IPS DF 4.7 (cell line): ENCODE results near the gene RBP7.
"Not testable (repeated sequence)": the region's sequence is repeated elsewhere in the genome, so short reads cannot be mapped to it uniquely, and the experiment has no call there.

Experiments used
- DNase-seq: peaks from one replicate; pipeline ENCODE4 v3.0.0-alpha.2; 2013; ENCODE audit warnings: low spot score; ENCODE audit errors: extremely low read depth

The RBP7 gene

DNA sequence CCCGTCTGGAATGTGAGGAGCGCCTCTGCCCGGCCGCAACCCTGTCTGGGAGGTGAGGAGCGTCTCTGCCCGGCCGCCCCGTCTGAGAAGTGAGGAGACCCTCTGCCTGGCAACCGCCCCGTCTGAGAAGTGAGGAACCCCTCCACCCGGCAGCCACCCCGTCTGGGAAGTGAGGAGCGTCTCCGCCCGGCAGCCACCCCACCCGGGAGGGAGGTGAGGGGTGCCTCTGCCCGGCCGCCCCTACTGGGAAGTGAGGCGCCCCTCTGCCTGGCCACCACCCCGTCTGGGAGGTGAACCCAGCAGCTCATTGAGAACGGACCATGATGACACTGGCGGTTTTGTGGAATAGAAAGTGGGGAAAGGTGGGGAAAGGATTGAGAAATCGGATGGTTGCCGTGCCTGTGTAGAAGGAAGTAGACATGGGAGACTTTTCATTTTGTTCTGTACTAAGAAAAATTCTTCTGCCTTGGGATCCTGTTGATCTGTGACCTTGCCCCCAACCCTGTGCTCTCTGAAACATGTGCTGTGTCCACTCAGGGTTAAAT, 32.0 kb downstream of the RBP7 start:
- not testable (repeated sequence) for DNase-seq

DNA sequence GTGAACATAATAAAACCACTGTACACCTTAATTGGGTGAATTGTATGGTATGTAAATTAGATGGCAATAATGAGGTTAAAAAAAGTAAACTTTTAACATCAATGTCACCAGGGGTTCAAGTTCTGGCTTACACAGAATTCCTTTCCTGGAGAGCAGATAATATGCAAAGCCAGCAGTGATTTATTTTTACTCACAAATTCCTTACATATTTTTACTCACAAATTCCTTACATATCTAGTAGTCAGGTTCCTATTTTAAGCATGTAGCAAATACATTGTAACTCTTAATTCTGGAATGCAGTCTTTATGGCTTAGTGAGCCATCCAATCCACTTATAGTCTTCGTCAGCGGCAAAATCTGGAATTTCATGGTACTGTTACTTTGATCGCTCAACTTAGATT, 34.4 kb downstream of the RBP7 start:
- DNase-seq, result no peak

DNA sequence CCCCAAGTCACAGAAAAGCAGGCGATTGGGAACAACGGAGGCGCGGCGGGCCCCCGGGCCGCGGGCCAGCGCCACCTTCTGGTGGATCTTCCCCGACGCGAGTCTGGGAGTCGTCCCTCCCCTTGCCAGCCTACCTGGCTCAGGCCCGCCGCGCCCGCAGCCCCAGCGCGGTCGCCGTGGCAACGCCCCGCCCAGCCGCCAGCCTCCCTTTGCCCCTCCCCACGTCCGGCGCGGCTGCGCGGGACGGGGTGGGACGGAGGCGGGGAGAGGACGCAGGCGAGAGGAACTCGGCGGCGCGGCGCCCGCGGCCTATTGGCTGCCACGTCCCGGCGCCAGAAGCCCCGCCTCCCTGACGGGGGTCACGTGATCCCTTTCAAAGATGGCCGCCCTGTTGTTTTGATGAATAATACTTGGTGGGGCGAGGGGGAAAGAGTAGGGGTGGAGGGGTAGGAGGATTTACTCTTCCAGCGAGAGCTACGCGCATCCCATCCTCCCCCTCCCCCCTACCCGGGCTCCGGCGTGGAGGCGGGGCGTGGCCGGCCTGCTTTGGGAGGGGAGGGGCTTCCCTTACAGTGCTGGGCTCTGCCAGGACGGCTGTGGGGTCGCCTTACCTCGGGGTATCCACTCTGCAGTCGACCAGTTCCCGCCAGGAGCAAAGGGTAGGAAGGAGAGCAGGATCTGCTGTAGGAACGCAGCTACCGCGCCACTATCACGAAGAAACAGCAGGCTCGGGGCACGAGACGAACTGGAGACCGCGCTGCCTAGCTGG, 35.7 kb downstream of the RBP7 start, which contains the start of gene UBE4B:
TSS of gene UBE4B (plus strand) at position 369 of the 769 bp plus-strand sequence. CDS start 713 bp downstream, outside the sequence.
- peak; percentile 83 for DNase-seq

DNA sequence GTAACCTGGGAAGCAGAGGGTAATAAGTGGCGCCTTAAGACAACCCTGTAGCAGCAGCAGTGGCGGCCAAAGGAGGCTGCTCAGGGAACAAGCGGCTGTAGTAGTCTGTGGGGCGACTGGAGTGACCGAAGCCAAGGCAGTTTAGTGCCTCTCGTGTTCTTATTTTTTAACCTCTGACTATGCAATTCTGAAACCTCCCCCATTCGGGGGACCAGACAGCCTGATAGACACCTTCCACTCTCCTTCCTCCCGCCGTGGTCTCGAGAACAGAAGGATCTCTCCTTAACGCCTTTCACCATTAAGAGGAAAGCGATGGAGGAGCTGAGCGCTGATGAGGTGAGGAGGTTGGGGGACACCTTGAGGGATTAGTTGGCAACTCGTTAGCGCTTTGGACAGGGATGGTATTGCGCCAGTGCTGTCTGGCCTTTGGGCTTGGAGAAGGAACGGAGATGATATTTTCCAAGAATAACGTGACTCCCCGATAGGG, 36.4 kb downstream of the RBP7 start:
- no peak for DNase-seq

DNA sequence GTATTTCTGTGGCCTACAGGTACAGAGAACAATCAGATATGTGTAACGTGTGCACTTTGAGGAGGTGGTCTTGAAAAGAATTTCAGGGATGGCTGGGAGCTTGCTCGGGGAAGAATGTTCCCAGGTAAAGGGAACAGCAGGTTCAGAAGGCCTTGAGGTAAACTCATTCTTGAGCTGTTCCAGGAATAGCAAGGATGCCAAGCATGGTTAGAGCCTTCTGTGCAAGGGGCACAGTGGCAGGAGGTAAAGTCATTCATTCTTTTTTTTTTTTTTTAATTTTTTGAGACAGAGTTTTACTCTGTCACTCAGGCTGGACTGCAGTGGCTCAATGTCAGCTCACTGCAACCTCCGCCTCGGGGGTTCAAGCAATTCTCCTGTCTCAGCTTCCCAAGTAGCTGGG, 45.7 kb downstream of the RBP7 start:
- DNase-seq, result no peak

DNA sequence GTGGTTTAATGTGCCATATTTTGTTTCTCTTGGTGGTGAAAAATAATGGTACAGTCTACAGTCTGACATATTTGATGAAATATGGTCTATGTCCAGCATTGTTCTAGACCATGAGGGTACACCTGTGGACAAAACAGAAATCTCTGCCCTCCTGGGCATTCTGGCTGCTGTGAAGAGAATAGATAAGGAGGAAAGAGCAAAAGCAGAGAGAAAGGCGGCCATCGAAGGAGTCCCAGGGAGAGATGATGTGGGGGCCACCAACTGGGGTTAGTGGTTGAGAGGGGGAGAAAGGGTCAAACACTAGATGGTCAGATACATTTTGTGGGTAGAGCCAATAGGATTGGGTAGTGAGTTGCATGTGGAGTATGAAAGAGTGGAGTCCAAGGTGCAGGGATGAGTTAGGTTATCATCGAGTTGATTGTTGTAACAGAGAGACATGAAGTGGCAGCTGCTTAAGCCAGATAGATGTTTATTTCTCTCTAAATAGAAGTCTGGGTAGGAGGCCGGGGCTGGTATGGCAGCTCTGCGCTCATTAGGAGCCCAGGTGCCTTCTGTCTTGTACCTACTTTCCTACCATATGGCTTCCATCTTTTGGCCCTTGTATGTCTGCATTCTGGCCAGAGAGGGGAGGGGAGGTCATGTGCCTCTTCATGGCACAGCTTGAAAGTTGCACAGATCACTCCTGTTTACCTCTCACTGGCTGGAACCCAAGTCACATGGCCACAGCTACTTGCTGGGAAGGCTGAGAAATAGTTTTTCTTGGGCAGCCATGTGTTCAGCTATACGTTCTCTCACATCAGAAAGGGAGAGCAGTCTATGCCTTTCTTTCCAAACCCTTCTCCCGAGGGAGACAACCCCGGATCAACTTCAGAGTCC, 48.7 kb downstream of the RBP7 start:
- DNase-seq, result no peak

DNA sequence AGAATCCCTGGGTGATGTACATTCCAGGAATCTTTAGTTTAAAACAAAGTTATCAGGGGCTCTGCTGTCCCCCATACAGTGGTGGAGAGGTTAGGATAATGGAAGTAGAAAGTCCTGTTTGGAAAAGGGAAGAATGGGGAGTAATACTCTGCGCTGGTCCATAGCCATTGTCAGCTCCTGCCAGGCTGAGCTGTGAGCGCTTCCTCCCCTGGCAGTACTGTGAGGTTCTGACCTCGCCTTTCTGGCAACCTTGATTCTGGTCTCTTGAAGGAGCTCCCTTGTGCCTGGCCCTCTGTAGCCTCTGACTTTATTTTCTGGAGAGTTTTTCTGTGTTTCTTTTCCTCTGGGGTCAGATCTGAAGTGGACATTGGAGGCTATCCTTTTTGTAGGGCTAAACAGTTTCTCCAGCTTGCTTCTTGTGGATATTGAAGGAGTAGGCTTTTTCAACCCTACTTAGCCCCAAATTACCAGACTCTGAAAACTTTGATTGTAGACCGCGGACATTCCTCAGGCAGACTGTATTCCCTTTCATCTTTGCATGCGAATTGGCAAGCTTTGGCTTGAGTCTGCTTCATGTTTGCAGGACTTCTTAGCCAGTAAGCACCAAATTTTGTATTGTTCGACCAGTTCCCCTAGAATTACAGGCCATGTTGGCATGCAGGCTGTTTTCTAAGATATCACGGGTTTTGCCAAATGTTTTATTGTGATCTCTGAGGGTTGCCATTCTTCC, 49.5 kb downstream of the RBP7 start:
- no peak for DNase-seq

DNA sequence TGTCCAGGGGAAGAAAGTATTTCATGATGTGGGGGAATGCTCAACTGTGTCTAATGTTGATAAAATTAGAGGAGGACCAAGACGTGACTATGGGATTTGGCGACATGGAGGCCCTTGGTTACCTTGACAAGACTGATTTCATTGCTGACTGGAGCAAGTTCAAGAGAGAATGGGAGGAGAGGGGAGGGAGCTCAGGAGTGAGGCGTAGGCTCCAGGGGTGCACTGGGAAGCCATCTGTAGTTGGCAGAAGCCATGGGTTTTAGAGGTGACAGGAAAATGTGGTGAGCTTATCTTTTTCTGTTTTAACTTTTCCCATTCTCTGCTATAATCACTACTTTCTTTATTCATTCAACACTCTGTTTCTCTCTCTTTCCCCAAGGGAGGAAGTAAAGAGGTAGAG, 51.6 kb downstream of the RBP7 start:
- DNase-seq, result no peak

DNA sequence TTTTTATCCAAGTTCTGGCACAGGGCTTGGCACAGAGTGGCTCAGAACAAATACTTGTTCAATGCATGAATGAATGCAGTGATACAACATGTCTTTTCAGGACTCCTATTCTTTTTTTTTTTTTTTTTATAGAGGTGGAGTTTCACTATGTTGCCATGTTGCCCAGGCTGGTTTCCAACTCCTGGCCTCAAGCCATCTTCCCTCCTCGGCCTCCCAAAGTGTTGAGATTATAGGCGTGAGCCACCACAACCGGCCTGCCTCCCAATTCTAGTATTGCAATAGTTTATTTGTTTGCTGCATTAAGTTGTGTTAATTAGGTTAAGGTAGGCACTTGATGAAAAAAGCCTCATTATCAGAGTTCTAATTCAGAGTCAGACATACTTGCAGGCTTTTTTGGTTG, 53.6 kb downstream of the RBP7 start:
- DNase-seq, result no peak

DNA sequence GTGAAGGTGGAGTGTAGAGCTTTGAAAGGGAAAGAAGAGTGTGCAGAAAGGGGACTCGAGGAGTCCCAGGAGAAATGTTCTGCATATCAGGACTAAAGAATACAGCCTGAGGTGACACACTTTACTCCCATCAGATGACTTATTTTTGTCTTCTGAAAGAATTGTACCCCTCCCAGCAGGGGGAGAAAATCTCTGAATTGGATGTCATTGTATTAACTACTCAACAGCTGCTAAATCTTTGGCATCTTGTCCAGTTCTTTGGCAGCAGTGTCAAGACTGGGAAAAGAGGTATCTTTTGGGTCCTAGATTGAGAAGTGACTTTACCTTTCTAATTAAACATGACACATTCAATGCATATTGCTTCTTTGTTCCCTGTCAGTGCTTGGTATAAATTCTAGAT, 54.6 kb downstream of the RBP7 start:
- no peak for DNase-seq

DNA sequence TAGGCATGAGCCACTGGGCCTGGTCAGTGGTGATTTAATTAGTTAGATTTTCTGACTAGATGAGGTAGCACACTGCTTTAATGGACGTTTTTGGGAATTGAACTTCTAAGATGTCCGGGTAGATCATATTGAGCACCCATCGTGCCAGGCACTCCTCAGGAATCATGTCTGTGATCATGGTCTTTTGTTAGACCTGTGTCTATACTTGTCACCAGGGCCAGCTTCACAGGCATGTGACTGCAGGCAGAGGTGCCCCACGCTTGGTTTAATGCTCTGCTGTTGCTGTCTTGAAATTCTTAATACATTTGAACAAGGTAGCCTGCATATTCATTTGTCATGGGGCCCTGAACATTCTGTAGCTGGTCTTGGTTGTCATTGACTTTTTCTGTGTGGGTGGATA, 55.3 kb downstream of the RBP7 start:
- DNase-seq, result no peak

DNA sequence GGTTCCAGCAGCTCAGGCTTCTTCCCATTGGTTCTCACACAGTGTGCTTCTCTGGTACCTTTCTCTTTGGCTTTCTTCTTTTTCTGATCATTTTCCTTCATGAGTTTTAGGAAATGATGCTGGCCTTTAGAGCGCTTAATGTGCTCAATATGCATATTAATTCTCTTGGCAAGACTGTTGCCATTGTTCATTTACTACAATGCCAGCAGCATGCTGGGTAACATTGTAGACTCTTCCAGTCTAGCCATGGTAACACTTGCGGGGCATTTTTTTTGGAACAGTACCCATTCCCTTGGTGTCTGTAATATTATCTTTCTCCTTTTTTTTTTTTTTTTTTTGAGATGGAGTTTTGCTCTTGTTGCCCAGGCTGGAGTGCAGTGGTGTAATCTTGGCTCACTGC, 57.4 kb downstream of the RBP7 start:
- no peak for DNase-seq

DNA sequence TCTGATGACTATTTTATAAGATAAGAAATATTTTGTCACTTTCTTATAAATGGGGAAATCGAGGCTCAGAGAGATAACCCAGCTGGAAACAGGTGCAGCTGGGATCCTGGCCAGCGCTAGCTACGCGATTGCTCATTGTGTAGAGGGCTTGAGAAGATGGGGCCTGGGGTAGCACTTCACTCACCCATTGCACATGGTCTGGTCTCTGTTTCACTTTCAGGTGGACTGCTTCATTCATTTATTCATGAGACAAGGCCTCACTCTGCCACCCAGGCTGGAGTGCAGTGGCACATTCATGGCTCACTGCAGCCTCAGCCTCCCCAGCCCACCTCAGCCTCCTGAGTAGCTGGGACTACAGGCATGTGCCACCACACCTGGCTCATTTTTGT, 59.6 kb downstream of the RBP7 start:
- DNase-seq, result no peak

DNA sequence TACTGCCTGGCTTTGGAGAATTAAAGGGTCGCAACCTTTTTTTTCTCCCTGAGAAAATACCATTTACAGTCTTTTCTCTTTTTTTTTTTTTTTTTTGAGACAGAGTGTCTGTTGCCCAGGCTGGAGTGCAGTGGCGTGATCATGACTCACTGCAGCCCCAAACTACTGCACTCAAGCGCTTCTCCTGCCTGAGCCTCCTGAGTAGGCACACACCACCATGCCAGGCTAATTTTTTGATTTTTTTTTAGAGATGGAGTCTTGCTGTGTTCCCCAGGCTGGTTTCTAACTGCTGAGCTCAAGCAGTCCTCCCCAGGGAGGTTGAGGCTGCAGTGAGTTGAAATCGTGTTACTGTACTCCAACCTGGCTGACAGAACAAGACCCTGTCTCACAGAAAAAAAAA, 60.3 kb downstream of the RBP7 start:
- no peak for DNase-seq

DNA sequence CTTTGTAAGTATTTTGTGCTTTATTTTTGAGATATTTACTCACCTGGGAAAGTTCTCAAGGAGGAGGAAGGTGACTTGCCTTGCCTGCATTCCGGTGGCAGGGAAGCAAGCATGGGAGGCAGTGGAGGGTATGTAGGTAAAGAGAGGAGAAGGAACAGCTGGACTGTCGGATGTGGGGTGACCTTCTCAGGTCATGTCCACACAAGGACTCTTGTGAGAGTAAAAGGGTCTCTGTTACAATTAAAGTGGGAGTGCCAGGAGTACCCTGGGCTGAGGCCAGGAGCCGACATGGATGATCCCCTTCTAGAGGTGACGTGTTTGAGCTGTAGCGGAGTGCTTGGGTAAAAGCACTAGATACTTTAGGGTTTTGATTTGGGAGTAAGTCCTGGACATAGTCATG, 60.8 kb downstream of the RBP7 start:
- no peak for DNase-seq

DNA sequence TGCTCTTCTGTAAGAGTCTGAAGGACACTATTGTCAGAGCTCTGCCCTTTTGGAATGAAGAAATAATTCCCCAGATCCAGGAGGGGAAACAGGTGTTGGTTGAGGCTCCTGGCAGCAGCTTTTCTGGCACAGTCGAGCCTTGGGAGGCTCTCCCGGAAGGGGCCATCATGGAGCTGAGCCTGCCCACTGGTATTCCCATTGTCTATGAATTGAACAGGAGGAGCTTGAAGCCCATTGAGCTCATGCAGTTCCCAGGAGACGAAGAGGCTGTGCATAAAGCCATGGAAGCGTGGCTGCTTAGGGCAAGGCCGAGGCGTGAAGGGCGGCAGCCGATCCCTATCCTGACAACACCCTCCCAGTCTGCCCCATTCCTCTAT, 62.3 kb downstream of the RBP7 start:
- DNase-seq, result no peak

DNA sequence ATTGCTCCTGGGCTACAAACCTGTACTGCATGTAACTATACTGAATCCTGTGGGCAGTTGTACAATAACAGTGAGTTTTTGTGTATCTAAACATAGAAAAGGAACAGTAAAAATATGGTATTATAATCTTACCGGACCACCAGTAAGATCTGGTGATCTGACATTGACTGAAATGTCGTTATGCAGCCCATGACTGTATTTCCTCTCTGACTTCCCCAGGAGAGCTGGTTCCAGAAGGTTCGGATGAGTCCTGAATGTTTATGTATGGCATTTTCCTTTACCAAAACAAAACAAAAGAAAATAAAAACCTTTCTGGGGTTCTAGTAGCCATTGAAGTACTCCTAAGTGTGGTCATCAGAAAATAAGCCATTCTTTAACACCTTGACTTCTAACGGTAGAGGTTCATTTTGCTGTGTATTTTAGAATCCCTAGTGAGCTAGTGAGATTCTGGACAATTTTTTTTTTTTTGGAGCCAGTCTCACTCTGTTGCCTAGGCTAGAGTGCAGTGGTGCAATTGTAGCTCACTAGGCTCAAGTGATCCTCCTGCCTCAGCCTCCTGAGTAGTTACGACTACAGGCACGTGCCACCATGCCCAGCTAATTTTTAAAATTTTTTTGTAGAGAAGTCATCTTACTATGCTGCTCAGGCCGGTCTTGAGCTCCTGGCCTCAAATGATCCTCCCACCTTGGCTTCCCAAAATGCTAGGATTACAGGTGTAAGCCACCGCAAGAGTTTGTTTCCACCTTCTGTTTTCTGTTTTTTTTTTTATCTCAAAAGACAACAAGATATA, 63.5 kb downstream of the RBP7 start:
- no peak for DNase-seq

DNA sequence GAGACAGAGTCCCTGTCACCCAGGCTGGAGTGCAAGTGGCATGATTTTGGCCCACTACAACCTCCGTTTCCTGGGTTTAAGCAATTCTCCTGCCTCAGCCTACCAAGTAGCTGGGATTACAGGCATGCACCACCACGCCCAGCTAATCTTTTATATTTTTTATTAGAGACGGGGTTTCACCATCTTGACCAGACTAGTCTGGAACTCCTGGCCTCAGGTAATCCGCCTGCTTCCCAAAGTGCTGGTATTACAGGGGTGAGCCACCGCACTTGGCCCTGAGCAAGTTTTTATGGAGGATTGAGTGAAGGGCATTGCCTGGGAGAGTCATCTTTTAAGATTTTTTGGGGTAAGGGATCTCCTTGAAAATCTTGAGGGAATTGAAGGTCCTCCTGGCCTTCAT, 64.2 kb downstream of the RBP7 start:
- DNase-seq, result no peak

DNA sequence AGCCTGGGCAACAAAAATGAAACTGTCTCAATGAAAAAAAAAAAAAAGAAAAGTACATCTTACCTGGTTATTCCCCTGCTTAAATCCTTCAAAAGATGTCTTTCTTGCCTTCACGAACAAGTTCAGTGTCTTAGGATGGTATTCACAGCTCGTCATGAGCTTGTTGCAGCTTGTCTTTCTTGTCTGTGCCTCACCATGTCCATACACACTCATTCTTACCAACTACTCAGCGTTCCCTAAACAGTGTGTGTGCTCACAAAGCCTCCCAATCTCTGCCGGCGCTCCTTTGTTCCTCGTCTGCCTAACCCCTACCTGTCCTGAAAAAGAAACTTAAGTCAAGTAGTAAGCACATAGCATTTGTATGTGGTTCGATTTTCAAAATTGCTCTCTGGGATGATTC, 66.8 kb downstream of the RBP7 start:
- no peak for DNase-seq

DNA sequence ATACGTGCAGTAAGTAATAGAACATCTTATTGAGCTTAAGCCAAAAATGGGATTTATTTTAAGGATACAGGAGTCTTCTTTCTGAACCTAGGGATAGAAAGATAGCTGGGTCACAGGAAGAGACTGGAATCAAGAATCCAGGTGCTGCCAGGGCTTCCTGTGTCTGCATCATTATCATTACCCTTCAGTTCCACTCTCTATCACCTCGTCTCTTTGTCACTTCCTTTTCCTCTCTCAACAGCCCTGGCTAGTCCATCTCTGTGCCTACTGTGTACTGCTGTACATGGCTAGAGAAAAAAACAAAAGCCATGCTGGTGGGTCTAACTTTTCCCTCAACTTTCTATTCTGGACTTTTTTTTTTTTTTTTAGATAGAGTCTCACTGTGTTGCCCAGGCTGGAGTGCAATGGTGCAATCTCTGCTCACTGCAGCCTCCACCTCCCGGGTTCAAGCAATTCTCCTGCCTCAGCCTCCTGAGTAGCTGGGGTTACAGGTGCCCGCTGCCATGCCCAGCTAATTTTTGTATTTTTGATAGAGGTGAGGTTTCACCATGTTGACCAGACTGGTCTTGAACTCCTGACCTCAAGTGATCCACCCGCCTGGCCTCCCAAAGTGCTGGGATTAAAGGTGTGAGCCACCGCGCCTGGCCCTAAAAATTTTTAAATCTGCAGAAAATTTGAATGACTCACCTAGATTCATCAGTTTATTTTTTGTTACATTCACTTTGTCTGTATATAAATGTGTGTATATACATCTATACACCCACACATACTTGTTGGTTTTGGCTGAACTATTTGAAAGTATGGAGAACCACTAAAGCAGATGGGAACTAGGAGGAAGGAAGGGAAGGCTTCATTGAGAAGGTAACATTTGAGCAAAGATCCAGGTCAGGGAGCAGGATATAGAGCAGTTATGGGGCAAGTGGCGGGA, 67.7 kb downstream of the RBP7 start:
- no peak for DNase-seq
